HS-5 (cell line): ENCODE results near the gene INAFM1.
A peak's percentile ranks its signal among the peaks of the same experiment; 100 is the strongest.
"Not testable (repeated sequence)": the region's sequence is repeated elsewhere in the genome, so short reads cannot be mapped to it uniquely, and the experiment has no call there.

Experiments used
- DNase-seq: peaks from one replicate; pipeline ENCODE4 v3.0.0-alpha.2; 2012; ENCODE audit warnings: low read depth

Gene INAFM1

DNA sequence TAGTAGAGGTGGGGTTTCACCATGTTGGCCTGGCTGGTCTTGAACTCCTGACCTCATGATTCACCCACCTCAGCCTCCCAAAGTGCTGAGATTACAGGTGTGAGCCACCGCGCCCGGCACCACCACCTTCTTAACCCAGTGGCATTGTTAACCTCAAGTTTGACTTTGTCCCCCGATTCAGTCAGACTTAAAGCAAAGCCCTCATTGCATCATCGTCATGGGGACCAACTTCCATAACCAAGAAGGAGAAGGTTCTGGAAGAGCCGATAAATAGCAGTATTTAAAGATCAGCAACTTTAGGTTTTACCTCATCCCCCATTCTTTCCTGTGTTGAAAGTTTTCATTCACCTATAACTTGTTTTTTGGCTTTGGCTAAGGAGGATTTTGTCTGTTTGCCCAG is 6.7 kb upstream of the INAFM1 start:
- DNase-seq: no peak

GRCh38 chr19:47269596-47269995 is 5.1 kb upstream of the INAFM1 start:
- no peak for DNase-seq

DNA sequence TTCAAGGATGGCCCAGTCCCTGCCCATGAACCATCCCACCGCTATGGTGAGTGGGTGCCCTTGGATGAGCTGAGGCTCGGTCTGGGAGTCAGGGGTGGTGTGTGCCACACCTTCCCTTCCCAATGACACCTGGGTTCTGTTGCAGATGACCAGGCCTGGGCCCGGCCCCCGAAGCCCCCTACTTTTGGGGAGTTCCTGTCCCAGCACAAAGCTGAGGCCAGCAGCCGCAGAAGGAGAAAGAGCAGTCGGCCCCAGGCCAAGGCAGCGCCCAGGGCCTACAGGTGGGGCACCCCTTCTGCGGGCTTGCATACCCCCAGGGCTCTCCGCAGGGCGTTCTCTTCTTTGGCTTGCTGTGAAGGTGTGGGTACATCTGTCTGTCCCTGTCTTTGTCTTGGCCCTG is 4.3 kb upstream of the INAFM1 start:
- no peak for DNase-seq

- no peak for DNase-seq
Measured at GRCh38 chr19:47271949-47272348, 2.7 kb upstream of the INAFM1 start.

DNA sequence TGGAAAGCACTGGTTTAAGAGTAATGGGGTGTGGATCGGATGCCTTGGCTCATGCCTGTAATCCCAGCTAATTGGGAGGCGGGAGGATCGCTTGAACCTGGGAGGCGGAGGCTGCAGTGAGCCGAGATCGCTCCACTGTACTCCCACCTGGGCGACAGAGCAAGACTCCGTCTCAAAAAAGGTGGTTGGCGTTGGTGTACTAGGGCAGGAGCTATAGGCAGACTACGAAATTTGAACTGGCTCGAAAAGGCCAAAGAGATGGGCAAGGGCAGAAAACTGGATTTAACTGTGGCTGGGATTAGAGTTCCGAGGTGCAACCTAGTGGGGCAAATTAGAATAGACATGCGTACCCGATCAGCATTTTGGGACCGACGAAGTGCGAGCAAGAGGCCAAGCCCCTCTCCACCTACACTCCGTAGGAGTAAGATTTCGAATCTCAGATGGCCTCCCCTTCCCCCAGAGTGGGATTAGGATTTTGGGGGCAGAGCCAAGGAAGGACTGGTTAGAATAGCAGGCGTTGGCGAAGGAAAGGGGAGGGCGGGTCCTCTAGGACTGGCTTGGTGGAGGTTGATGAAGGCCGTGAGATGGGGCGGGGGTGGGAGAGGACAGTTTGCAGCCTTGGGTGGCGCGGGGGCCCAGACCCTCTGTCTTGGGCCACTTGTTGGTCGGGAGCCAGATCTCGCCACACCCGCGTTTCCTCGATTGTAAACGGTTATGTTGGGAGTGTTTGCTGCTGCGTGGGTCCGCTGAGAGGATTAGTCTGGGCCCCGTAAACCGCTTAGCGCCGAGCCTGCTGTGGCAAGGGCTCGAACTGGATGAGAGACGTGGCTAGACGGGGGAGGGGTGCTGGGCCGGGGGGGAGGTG is 2.0 kb upstream of the INAFM1 start:
- no peak for DNase-seq

GRCh38 chr19:47273313-47274070 is 1.2 kb upstream of the INAFM1 start:
- peak; percentile 49 for DNase-seq

GRCh38 chr19:47274891-47275761 is 441 bp downstream of the INAFM1 start:
- DNase-seq: no peak

GRCh38 chr19:47275791-47276461 is 1.2 kb downstream of the INAFM1 start:
- DNase-seq: no peak

DNA sequence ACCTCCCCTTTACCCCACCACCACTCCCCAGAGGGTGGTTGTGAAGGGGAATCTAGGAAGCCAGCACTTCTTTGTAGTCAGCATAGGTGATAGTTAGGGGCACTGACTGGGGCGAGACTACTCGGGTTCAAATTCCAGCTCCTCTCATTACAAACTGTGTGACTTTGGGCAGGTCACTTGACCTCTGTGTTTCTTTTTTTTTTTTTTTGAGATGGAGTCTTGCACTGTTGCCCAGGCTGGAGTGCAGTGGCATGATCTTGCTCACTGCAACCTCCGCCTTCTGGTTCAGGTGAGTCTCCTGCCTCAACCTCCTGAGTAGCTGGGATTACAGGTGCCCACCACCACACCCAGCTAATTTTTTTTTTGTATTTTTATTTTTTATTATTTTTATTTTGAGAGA is 1.8 kb downstream of the INAFM1 start:
- not testable (repeated sequence) for DNase-seq

DNA sequence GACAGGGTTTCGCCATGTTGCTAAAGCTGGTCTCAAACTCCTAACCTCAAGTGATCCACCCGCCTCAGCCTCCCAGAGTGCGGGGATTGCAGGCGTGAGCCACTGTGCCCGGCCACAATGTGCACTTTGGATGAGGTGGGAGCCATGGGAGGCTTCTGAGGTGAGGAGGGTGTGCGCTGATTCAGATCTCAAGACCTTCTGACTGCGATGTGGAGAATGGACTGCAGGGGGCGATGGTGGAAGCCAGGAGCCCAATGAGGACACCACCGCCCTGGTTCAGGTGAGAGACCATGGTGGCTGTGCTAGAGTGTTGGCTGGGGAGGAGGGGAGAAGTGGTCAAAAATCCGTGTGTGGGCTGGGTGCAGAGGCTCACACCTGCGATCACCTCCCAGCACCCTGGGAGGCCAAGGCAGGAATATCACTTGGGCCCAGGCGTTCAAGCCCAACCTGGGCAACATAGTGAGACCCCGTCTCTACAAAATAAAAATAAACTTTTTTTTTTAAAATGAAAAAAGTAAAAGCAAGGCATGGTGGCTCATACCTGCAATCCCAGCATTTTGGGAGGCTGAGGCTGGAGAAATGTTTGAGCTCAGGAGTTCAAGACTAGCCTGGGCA is 5.6 kb downstream of the INAFM1 start:
- no peak for DNase-seq

GRCh38 chr19:47283405-47284059 is 8.8 kb downstream of the INAFM1 start:
- no peak for DNase-seq

DNA sequence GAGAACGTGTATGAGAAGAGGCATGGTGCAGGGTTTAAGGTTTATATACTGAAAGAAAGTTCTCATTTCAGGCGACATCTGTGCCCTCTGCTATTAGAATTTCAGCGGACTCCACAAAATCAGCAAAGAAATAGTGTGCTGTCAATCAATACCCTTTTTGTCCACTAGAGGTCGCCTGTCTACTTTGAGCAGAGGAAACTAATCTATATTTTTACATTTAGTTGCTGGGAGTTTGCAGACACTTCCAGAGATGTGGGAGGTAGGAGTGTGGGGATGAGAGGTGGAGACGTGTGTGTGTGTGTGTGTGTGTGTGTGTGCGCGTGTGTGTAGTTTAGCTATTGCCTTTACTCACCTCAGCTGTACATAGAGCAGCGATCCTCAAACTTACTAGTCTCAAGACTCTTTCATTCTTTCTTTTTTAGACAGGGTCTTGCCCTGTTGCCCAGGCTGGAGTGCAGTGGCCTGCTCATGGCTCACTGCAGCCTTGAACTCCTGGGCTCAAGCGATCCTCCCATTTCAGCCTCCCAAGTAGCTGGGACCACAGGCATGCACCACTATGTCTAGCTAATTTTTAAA is 9.7 kb downstream of the INAFM1 start:
- DNase-seq: peak; percentile 57

DNA sequence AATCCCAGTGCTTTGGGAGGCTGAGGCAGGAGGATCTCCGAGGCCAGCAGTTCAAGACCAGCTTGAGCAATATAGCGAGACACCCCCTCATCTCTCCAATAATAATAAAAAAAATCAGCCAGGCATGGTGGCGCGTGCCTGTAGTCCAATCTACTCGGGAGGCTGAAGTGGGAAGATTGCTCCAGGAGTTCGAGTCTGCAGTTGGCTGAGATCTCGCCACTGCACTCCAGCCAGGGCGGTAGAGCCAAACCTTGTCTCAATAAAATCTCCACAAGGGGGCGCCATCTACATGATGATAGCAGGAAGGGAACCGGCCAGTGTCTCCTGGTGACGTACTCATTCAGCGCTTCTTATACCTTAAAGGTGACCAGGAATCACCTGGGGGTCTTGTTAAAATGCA is 21.4 kb downstream of the INAFM1 start:
- DNase-seq: no peak

DNA sequence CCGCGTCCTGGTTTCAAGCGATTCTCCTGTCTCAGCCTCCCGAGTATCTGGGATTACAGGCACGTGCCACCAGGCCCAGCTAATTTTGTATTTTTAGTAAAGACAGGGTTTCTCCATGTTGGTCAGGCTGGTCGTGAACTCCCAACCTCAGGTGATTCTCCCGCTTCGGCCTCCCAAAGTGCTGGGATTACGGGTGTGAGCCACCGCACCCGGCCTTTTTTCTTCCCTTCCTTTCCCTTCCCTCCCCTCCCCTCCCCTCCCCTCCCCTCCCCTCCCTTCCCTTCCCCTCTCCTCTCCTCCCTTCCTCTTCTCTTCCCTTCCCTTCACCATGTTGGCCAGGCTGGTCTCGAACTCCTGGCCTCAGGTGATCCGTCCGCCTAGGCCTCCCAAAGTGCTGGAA is 26.2 kb downstream of the INAFM1 start:
- DNase-seq: not testable (repeated sequence)

- no peak for DNase-seq
Measured at GRCh38 chr19:47302249-47302648, 27.6 kb downstream of the INAFM1 start.

GRCh38 chr19:47303966-47304365 is 29.3 kb downstream of the INAFM1 start:
- DNase-seq: no peak

- DNase-seq: peak; percentile 79
Measured at GRCh38 chr19:47305309-47305751, 30.6 kb downstream of the INAFM1 start.

DNA sequence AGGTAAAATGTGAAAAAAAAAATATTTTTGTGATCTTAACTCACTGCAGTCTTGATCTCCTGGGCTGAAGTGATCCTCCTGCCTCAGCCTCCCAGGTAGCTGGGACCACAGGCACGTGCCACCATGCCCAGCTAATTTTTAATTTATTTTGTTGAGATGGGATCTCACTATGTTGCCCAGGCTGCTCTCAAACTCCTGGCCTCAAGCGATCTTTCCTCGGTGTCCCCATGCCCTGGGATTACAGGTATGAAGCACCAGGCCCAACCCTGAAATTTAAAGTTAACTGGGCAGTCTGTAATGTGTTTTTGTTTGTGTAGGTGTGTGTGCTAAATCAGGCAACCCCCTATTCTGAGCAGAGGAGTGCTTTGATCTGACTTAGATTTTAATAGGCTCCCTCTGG is 31.6 kb downstream of the INAFM1 start:
- DNase-seq: no peak

DNA sequence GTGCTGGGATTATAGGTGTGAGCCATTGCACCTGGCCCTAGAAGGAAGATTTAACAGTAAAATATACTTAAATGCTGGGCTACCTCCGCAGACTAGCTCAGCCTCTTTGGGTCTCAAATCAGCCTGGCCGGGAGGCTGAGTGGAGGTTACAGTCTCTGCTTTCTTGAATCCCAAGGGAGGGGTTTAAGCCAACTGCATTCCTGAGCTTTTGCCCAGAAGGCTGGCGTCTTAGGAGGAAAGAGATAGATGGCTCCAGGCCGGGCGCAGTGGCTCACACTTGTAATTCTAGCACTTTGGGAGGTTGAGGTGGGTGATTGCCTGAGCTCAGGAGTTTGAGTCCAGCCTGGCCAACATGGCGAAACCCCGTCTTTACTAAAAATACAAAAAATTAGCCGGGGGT is 34.4 kb downstream of the INAFM1 start:
- DNase-seq: no peak

DNA sequence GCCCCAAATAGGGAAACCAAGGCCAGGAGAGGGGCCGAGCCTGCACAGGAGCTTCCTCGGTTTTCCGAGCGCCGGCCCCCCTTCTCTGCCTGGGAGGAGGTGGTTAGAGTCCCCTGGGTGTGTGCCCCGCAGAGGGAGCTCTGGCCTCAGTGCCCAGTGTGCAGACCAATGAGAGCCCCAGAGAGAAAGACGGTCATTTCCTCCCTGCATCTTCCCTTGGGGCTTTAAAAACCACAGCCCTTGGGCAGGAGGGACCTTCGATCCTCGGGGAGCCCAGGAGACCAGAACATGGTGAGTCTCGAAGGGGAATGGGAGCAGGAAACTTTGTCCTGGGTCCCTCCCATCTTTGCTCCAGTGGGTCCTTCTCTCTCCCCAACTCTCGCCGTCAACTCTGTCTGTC is 34.9 kb downstream of the INAFM1 start, which contains the start of gene C5AR1:
Gene C5AR1 (plus strand): TSS at position 254 of the 400 bp plus-strand sequence. CDS start 35 bp downstream, at position 289.
- no peak for DNase-seq
